ENCODE results near the gene VEGFC.

The VEGFC gene

GRCh38 chr4:176758731-176759130, 34.0 kb downstream of the VEGFC start:
- DNase-seq: no peak

GRCh38 chr4:176758323-176758722, 34.4 kb downstream of the VEGFC start:
- no peak for DNase-seq

GRCh38 chr4:176755613-176756012, 37.1 kb downstream of the VEGFC start:
- no peak for DNase-seq

- no peak for DNase-seq
Observed at GRCh38 chr4:176755001-176755400, 37.7 kb downstream of the VEGFC start.

GRCh38 chr4:176753049-176753448, 39.7 kb downstream of the VEGFC start:
- no peak for DNase-seq

- DNase-seq: no peak
Observed at GRCh38 chr4:176752191-176752749, 40.5 kb downstream of the VEGFC start.

GRCh38 chr4:176751061-176751460, 41.7 kb downstream of the VEGFC start:
- no peak for DNase-seq

GRCh38 chr4:176746846-176747245, 45.9 kb downstream of the VEGFC start:
- DNase-seq: no peak

- DNase-seq: no peak
Observed at GRCh38 chr4:176745902-176746301, 46.8 kb downstream of the VEGFC start.

GRCh38 chr4:176744091-176744490, 48.6 kb downstream of the VEGFC start:
- DNase-seq: no peak

- DNase-seq: no peak
Observed at GRCh38 chr4:176742211-176742610, 50.5 kb downstream of the VEGFC start.

- DNase-seq: no peak
Observed at GRCh38 chr4:176741253-176741652, 51.5 kb downstream of the VEGFC start.

- DNase-seq: no peak
Observed at GRCh38 chr4:176735300-176735699, 57.4 kb downstream of the VEGFC start.

GRCh38 chr4:176734461-176734860, 58.3 kb downstream of the VEGFC start:
- DNase-seq: no peak

GRCh38 chr4:176729489-176729888, 63.2 kb downstream of the VEGFC start:
- DNase-seq: no peak

GRCh38 chr4:176726803-176727202, 65.9 kb downstream of the VEGFC start:
- DNase-seq: no peak

GRCh38 chr4:176721459-176721858, 71.3 kb downstream of the VEGFC start:
- no peak for DNase-seq

GRCh38 chr4:176718881-176719280, 73.8 kb downstream of the VEGFC start:
- no peak for DNase-seq

- no peak for DNase-seq
Observed at GRCh38 chr4:176717237-176717636, 75.5 kb downstream of the VEGFC start.

GRCh38 chr4:176709417-176709816, 83.3 kb downstream of the VEGFC start:
- no peak for DNase-seq

- DNase-seq: no peak
Observed at GRCh38 chr4:176708771-176709311, 83.9 kb downstream of the VEGFC start.

GRCh38 chr4:176690716-176691115, 102.0 kb downstream of the VEGFC start:
- DNase-seq: no peak

GRCh38 chr4:176680668-176681180, 112.0 kb downstream of the VEGFC start:
- no peak for DNase-seq

GRCh38 chr4:176676901-176677300, 115.8 kb downstream of the VEGFC start:
- no peak for DNase-seq

- DNase-seq: no peak
Observed at GRCh38 chr4:176675810-176676209, 116.9 kb downstream of the VEGFC start.

All from activated CD8-positive, alpha-beta memory T cell treated with anti-CD3 and anti-CD28 coated beads, Interleukin-2, amount 50 U/mL, for 48 hours (primary cell).